Dermis blood vessel endothelial cell (primary cell): ENCODE results near the gene TRIOBP. TPM values are rescaled to one million over a fixed set of nuclear protein-coding genes. Genes with fewer than 3 reads are reported as not detected.

ENCODE experiments used
- total RNA-seq: library from RNA; depleted of rRNA; stranded (reverse); fragments of >200 nt; gene quantifications from 2 replicates; pipeline ENCODE4 v1.2.3, GENCODE V29; 2014

Gene TRIOBP
- total RNA-seq, 1 donor from 2014 or later: 165 TPM

Other genes with a start within 250 kb of the TRIOBP start
- gene MFNG, start 210.7 kb upstream of the TRIOBP start, total RNA-seq: 163 and 228 TPM in 2 replicates
- gene CARD10, start 177.6 kb upstream of the TRIOBP start, total RNA-seq: 55.8 and 61.6 TPM in 2 replicates
- gene CDC42EP1, start 136.6 kb upstream of the TRIOBP start, total RNA-seq: 22.6 and 25.8 TPM in 2 replicates
- gene LGALS2, start 117.0 kb upstream of the TRIOBP start, total RNA-seq: not detected in 2 replicates
- 48.3 and 55.3 TPM in 2 replicates for gene GGA1, start 88.2 kb upstream of the TRIOBP start, total RNA-seq
- gene SH3BP1, start 57.4 kb upstream of the TRIOBP start, total RNA-seq: 0.85 and 2.7 TPM in 2 replicates
- gene PDXP, start 38.3 kb upstream of the TRIOBP start, total RNA-seq: 9.0 and 13.3 TPM in 2 replicates
- gene LGALS1, start 21.4 kb upstream of the TRIOBP start, total RNA-seq: 2,321 and 4,948 TPM in 2 replicates
- gene NOL12, start 10.7 kb upstream of the TRIOBP start, total RNA-seq: 22.9 and 23.1 TPM in 2 replicates
- 24.5 and 37.6 TPM in 2 replicates for gene GCAT, start 110.9 kb downstream of the TRIOBP start, total RNA-seq
- 0.14 TPM in 1 of 2 replicates, not detected in the other for gene GALR3, start 126.3 kb downstream of the TRIOBP start, total RNA-seq
- gene ANKRD54, start 147.3 kb downstream of the TRIOBP start, total RNA-seq: 43.6 and 44.3 TPM in 2 replicates
- gene EIF3L, start 152.4 kb downstream of the TRIOBP start, total RNA-seq: 358 and 454 TPM in 2 replicates
- 36.4 and 52.7 TPM in 2 replicates for gene MICALL1, start 209.2 kb downstream of the TRIOBP start, total RNA-seq